Measurements from ENCODE around the gene NCOA3. TPM values are rescaled to one million over a fixed set of nuclear protein-coding genes. Genes with fewer than 3 reads are reported as not detected.

The NCOA3 gene
- total and polyA plus RNA-seq, 2 experiments from 2014 or later, result 6.7 to 16.2 TPM

DNA sequence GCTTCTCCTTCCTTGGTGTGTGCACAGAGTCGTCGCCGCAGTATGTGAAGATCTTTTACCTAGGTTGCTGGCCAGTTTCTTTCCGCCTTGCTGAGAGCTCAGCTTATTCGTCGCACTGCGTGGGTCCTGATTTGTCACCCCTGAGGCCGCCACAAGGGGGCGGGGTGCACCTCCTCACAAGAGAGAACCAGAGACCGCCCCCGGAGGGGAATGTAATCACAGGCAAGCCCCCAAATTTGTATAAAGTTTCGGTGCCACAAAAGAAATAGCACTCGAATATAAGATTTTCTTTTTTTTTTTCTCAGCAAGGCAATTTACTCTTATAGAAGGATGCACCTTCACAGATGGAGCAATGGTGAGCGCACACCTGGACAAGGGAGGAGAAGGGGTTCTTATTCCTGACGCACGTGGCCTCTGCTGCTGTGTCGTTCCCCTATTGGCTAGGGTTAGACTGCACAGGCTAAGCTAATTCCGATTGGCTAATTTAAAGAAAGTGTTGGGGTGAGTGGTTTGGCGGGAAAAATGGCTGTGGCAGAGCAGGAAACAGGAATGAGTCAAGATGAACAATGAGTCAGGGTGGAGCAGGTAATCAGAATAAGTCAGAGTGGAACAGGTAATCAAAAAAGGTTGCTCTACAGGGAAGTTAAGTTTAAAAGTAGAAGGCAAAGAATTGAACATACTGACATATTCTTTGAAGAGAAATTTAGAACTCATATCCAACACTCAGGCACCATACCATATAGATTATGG, 19.5 kb downstream of the NCOA3 start:
- Histone ChIP-seq H3K36me3 (no peaks in the 10 kb centered on the region), H3K4me1 (ENCODE audit: low read depth) (no peaks in the 10 kb centered on the region), H3K4me3 (no peak overlapping the region), H3K9me3 (ENCODE audit: low read depth) (no peaks in the 10 kb centered on the region), H3K27me3 (no peaks in the 10 kb centered on the region), H3K27ac (no peak overlapping the region)
- peak; percentile 10 for TF ChIP-seq CTCF (IDR thresholded peaks at IDR 0.05; ENCODE audit: low read depth, low read length)
- DNase-seq (ENCODE audit: low read depth in 1 of 2, low spot score in 1 of 2), result no peak

- no peak for TF ChIP-seq CTCF (IDR thresholded peaks at IDR 0.05; ENCODE audit: low read depth, low read length)
- no peak overlapping the region for H3K27ac ChIP-seq
- H3K36me3 ChIP-seq, result no peaks in the 10 kb centered on the region
- H3K4me1 ChIP-seq (ENCODE audit: low read depth), result no peaks in the 10 kb centered on the region
- no peaks in the 10 kb centered on the region for H3K27me3 ChIP-seq
- DNase-seq (ENCODE audit: low read depth in 1 of 2, low spot score in 1 of 2), result no peak
- no peaks in the 10 kb centered on the region for H3K9me3 ChIP-seq (ENCODE audit: low read depth)
- no peak overlapping the region for H3K4me3 ChIP-seq
Observed at GRCh38 chr20:47524015-47524784, 22.5 kb downstream of the NCOA3 start.

DNA sequence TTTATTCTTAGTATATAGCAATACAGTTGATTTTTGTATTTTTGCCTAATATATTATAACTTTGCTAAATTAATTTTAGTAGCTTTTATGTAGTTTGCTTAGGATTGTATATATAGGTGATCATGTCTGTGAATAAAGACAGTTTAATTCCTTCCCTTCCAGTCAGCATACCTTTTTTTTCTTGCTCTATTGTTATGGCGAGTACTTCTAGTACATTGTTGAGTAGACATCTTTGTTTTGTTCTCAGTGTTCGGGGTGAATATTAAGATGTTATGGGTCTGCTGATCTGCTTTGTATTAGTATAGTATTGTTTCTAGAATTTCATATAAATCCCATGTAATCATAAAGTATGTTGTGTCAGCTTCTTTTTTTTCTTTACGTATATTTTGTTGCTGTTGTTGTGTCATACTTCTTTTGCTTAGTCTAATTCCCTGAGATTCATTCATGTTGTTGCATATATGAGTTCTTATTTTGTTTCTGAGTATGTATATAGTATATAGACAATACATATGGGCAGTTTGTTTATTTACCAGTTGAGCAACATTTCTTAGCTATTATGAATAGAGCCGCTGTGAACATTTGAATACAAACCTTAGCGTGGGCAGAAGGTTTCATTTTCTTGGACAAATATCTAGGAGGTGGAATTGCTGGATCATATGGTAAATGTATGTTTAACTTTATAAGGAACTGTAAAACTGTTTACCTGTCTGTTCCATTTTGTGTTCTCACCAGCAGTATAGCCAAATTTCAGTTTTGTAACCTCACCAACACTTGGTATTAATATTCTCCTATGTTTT, 25.5 kb downstream of the NCOA3 start:
- H3K27ac ChIP-seq, result no peak overlapping the region
- no peak overlapping the region for H3K4me3 ChIP-seq
- no peak for TF ChIP-seq CTCF (IDR thresholded peaks at IDR 0.05; ENCODE audit: low read depth, low read length)
- no peaks in the 10 kb centered on the region for H3K27me3 ChIP-seq
- H3K36me3 ChIP-seq, result no peaks in the 10 kb centered on the region
- no peak for DNase-seq (ENCODE audit: low read depth in 1 of 2, low spot score in 1 of 2)
- H3K9me3 ChIP-seq (ENCODE audit: low read depth), result no peaks in the 10 kb centered on the region
- peaks cover 4% of the 10 kb centered on the region for H3K4me1 ChIP-seq (ENCODE audit: low read depth)

GRCh38 chr20:47529840-47530239, 28.2 kb downstream of the NCOA3 start:
- Histone ChIP-seq H3K4me3 (no peak overlapping the region), H3K27me3 (no peaks in the 10 kb centered on the region), H3K4me1 (ENCODE audit: low read depth) (peaks cover 4% of the 10 kb centered on the region), H3K27ac (no peak overlapping the region), H3K9me3 (ENCODE audit: low read depth) (no peaks in the 10 kb centered on the region), H3K36me3 (no peaks in the 10 kb centered on the region)
- DNase-seq (ENCODE audit: low read depth in 1 of 2, low spot score in 1 of 2), result peak in 1 of 2 donors; percentile 69
- no peak for TF ChIP-seq CTCF (IDR thresholded peaks at IDR 0.05; ENCODE audit: low read depth, low read length)

DNA sequence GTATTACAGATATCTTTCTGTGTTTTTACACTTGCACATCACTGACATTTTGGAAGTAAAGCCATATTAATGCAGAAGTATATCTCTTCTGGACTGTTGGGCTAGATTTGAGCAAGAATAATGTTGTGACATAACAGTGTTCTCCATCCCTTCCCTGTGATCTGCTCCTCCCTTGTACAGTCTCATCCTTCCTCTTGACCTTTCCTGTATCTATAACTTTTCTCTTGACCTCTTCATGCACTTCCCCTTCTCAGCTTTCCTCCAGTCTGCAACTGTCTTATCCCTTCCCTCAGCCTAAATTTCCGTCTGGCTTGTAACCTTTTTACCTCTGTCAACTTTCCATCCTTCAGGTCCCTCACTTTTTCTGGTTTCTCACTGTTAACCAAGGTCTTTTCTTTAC, 29.8 kb downstream of the NCOA3 start:
- no peak overlapping the region for H3K4me3 ChIP-seq
- no peak overlapping the region for H3K27ac ChIP-seq
- H3K4me1 ChIP-seq (ENCODE audit: low read depth), result peaks cover 4% of the 10 kb centered on the region
- DNase-seq (ENCODE audit: low read depth in 1 of 2, low spot score in 1 of 2), result no peak
- no peak for TF ChIP-seq CTCF (IDR thresholded peaks at IDR 0.05; ENCODE audit: low read depth, low read length)
- H3K27me3 ChIP-seq, result no peaks in the 10 kb centered on the region
- no peaks in the 10 kb centered on the region for H3K36me3 ChIP-seq
- H3K9me3 ChIP-seq (ENCODE audit: low read depth), result no peaks in the 10 kb centered on the region

Measured in cardiac muscle cell (in vitro differentiated cells and primary cell).